PC-3 (cell line): ENCODE data around the gene PPP2R5D. TPM values are rescaled to one million over a fixed set of nuclear protein-coding genes. Genes with fewer than 3 reads are reported as not detected.

ENCODE experiments used
- ATAC-seq: fragments of 200-7000 bp; cut with Tn5 transposase; 2 replicates; pipeline ENCODE4 v1.9.1; 2020; ENCODE audit warnings: mild to moderate bottlenecking, moderate library complexity
- BruUV-seq: library from RNA; stranded (reverse); fragments of 400-500 nt; replicated peaks from 2 replicates; lab custom pipeline; 2021; lab: Mats Ljungman, UMichigan
- CTCF ChIA-PET: fragments of 300-600 bp; sonication (Branson Sonifier 250); formaldehyde crosslinking; loops from one replicate; lab custom pipeline; 2022; ENCODE audit warnings: antibody characterized with exemption; lab: Charles Lee
- POLR2A ChIA-PET: fragments of 300-600 bp; sonication (Branson Sonifier 250); formaldehyde crosslinking; loops from one replicate; lab custom pipeline; 2022; ENCODE audit warnings: antibody characterized with exemption; ENCODE audit not compliant: unreplicated experiment; lab: Charles Lee
- DNase-seq: peaks from one replicate; pipeline ENCODE4 v3.0.0-alpha.2; 2015
- H2AFZ ChIP-seq: fragments of 300-600 bp; sonication (generic); 2 replicates; pipeline ENCODE4 v1.6.0; 2016; ENCODE audit warnings: antibody characterized with exemption, low read length
- H3F3A ChIP-seq: fragments of 300-600 bp; sonication (generic); one replicate; pipeline ENCODE4 v1.6.0; 2017; ENCODE audit warnings: antibody characterized with exemption, low read length, control low read depth, mild to moderate bottlenecking; ENCODE audit not compliant: unreplicated experiment
- H3K27ac ChIP-seq: fragments of 300-600 bp; sonication (generic); 2 replicates; pipeline ENCODE4 v1.5.1; 2016; ENCODE audit warnings: mild to moderate bottlenecking, low read length
- H3K27me3 ChIP-seq: fragments of 300-600 bp; sonication (generic); 2 replicates; pipeline ENCODE4 v1.6.1; 2016; ENCODE audit warnings: low read length, mixed read lengths
- H3K36me3 ChIP-seq: fragments of 300-600 bp; sonication (generic); 2 replicates; pipeline ENCODE4 v1.6.1; 2016; ENCODE audit warnings: low read depth, mixed run types, low read length, mixed read lengths
- H3K4me1 ChIP-seq: fragments of 300-600 bp; sonication (generic); 2 replicates; pipeline ENCODE4 v1.5.1; 2016; ENCODE audit warnings: low read length; ENCODE audit not compliant: insufficient read depth
- H3K4me2 ChIP-seq: fragments of 300-600 bp; sonication (generic); 2 replicates; pipeline ENCODE4 v1.6.0; 2016; ENCODE audit warnings: low read length
- H3K4me3 ChIP-seq: fragments of 300-600 bp; sonication (generic); 2 replicates; pipeline ENCODE4 v1.5.1; 2016; ENCODE audit warnings: mild to moderate bottlenecking, low read length, mixed read lengths
- H3K79me2 ChIP-seq: fragments of 300-600 bp; sonication (generic); 2 replicates; pipeline ENCODE4 v1.6.1; 2017; ENCODE audit warnings: low read length, mixed read lengths
- H3K9ac ChIP-seq: fragments of 300-600 bp; sonication (generic); 2 replicates; pipeline ENCODE4 v1.6.0; 2016; ENCODE audit warnings: mild to moderate bottlenecking, low read length
- H3K9me2 ChIP-seq: fragments of 300-600 bp; sonication (generic); replicated peaks from 2 replicates; pipeline ENCODE4 v1.6.1; 2016; ENCODE audit warnings: mixed run types, low read length, mixed read lengths
- H3K9me3 ChIP-seq: fragments of 300-600 bp; sonication (generic); 2 replicates; pipeline ENCODE4 v1.6.1; 2016; ENCODE audit warnings: low read length, mixed read lengths
- H4K20me1 ChIP-seq: fragments of 300-600 bp; sonication (generic); 2 replicates; pipeline ENCODE4 v1.6.1; 2016; ENCODE audit warnings: low read length, mixed read lengths
- EZH2 ChIP-seq: fragments of 300-600 bp; sonication (generic); IDR thresholded peaks from one replicate; pipeline ENCODE4 v1.6.1; 2017; ENCODE audit warnings: antibody characterized with exemption, mild to moderate bottlenecking, low read length; ENCODE audit not compliant: unreplicated experiment
- EZH2phosphoT487 ChIP-seq: fragments of 300-600 bp; sonication (generic); IDR thresholded peaks from 2 replicates; pipeline ENCODE4 v1.6.1; 2018; ENCODE audit warnings: mild to moderate bottlenecking, antibody characterized with exemption, low read length, borderline replicate concordance
- intact Hi-C: fragments of 100-400 bp; cut with micrococcal nuclease; formaldehyde crosslinking; loops from 2 replicates; pipeline ENCODE4 v1.9.0; 2023
- total RNA-seq: library from RNA; depleted of rRNA; stranded (reverse); fragments of >200 nt; gene quantifications from 2 replicates; pipeline ENCODE4 v1.2.3, GENCODE V29; 2014
- TF ChIP-seq, protein P1 (sequence below): fragments of 300-600 bp; sonication (generic); conservative IDR thresholded peaks from 2 replicates; pipeline ENCODE4 v1.5.1; 2017; ENCODE audit warnings: antibody characterized with exemption, low read depth, mild to moderate bottlenecking, low read length

PPP2R5D gene
- total RNA-seq, 1 experiment from 2014 or later, result 54.1 TPM

GRCh38 chr6:43020052-43020705 is 35.8 kb downstream of the PPP2R5D start:
- no peak overlapping the region for H3K27ac ChIP-seq
- no peak overlapping the region for H3K9ac ChIP-seq
- no peak overlapping the region for H3K4me2 ChIP-seq
- no TSS peak for BruUV-seq
- H3K36me3 ChIP-seq, result peaks cover 25% of the 10 kb centered on the region
- H3F3A ChIP-seq, result no peaks in the 10 kb centered on the region
- H3K9me3 ChIP-seq, result no peaks in the 10 kb centered on the region
- intact Hi-C loops, result no loop called here
- H3K79me2 ChIP-seq, result peaks cover 52% of the 10 kb centered on the region
- H3K4me1 ChIP-seq, result peaks cover 16% of the 10 kb centered on the region
- no peaks in the 10 kb centered on the region for H3K27me3 ChIP-seq
- no peak for TF ChIP-seq EZH2phosphoT487
- TF ChIP-seq, protein P1, sequence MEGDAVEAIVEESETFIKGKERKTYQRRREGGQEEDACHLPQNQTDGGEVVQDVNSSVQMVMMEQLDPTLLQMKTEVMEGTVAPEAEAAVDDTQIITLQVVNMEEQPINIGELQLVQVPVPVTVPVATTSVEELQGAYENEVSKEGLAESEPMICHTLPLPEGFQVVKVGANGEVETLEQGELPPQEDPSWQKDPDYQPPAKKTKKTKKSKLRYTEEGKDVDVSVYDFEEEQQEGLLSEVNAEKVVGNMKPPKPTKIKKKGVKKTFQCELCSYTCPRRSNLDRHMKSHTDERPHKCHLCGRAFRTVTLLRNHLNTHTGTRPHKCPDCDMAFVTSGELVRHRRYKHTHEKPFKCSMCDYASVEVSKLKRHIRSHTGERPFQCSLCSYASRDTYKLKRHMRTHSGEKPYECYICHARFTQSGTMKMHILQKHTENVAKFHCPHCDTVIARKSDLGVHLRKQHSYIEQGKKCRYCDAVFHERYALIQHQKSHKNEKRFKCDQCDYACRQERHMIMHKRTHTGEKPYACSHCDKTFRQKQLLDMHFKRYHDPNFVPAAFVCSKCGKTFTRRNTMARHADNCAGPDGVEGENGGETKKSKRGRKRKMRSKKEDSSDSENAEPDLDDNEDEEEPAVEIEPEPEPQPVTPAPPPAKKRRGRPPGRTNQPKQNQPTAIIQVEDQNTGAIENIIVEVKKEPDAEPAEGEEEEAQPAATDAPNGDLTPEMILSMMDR, result no peak
- no peak for TF ChIP-seq EZH2
- H3K4me3 ChIP-seq, result no peak overlapping the region
- POLR2A ChIA-PET, result no interaction called here
- CTCF ChIA-PET, result no interaction called here
- DNase-seq (no peak), ATAC-seq (no peak)
- H3K9me2 ChIP-seq, result no peaks in the 10 kb centered on the region
- no peak overlapping the region for H2AFZ ChIP-seq
- no peaks in the 10 kb centered on the region for H4K20me1 ChIP-seq

GRCh38 chr6:43020847-43021246 is 36.5 kb downstream of the PPP2R5D start:
- no peaks in the 10 kb centered on the region for H3K9me2 ChIP-seq
- intact Hi-C loops, result no loop called here
- H2AFZ ChIP-seq, result peak overlapping the region; percentile 72
- H4K20me1 ChIP-seq, result no peaks in the 10 kb centered on the region
- H3K4me1 ChIP-seq, result peaks cover 16% of the 10 kb centered on the region
- H3K9ac ChIP-seq, result peak overlapping the region; percentile 90
- no peaks in the 10 kb centered on the region for H3K27me3 ChIP-seq
- ChIA-PET CTCF (no interaction called here), POLR2A (no interaction called here)
- no peaks in the 10 kb centered on the region for H3F3A ChIP-seq
- ATAC-seq (peak; percentile 17; the same call in 1 of the 2 replicates), DNase-seq (no peak)
- H3K27ac ChIP-seq, result peak overlapping the region; percentile 50
- TF ChIP-seq, protein P1, result no peak
- no peak for TF ChIP-seq EZH2
- TF ChIP-seq EZH2phosphoT487, result no peak
- peaks cover 29% of the 10 kb centered on the region for H3K36me3 ChIP-seq
- no peaks in the 10 kb centered on the region for H3K9me3 ChIP-seq
- peaks cover 46% of the 10 kb centered on the region for H3K79me2 ChIP-seq
- peak overlapping the region; percentile 91 for H3K4me3 ChIP-seq
- peak overlapping the region; percentile 81 for H3K4me2 ChIP-seq
- TSS peak; percentile 98 for BruUV-seq

DNA sequence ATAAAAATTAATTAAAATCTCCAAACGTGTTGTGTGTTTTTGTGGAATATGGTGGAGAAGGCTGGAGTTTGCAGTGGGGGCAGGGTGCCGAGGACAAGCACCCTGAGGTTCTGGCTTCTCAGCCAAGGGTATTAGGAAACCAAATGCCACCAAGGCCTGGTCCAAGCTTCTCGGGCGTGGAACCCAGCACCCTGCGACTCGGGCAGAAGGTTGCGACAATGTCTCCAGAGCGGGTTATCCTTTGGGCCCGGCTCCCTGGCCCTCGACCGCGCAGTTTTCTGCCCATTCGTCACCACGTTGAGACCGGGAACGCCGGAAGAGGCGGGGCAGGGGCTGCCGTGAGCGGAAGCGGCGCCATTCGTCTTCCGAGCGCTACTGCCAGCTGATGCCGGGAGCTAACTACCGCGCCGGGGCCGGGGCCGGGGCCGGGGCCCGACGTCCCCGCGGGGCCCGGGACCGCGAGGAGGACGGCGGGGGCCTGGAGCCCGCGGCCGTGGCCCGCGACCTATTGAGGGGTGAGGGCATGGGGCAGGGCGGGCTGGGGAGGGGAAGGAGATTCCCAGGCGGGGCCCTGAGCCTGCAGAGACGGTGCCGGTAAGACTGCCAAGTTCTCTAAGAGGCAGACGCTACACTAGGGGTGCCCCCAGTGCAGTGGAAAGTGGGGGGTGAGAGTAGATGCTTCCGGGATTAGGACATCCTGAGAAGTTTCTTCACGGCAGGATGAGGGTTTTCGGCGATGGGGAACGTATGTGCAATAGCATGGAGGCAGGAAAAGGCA is 37.1 kb downstream of the PPP2R5D start, which contains the start of gene RRP36:
Gene RRP36 (plus strand): TSS at position 354 of the 778 bp plus-strand sequence. CDS start 32 bp downstream, at position 386.
- Histone ChIP-seq H3K27ac (peak within 1 kb of the TSS; percentile 50), H3K4me1 (peaks cover 13% of the 10 kb centered on the region), H3K9ac (peak within 1 kb of the TSS; percentile 90), H3K4me3 (peak within 1 kb of the TSS; percentile 91), H4K20me1 (no peaks in the 10 kb centered on the region), H3F3A (no peaks in the 10 kb centered on the region), H2AFZ (peak within 1 kb of the TSS; percentile 72), H3K27me3 (no peaks in the 10 kb centered on the region), H3K9me3 (no peaks in the 10 kb centered on the region), H3K9me2 (no peaks in the 10 kb centered on the region), H3K79me2 (peaks cover 40% of the 10 kb centered on the region), H3K36me3 (peaks cover 35% of the 10 kb centered on the region), H3K4me2 (peak within 1 kb of the TSS; percentile 81)
- intact Hi-C loops, result no loop called here
- BruUV-seq, result no TSS peak
- ChIA-PET CTCF (no interaction called here), POLR2A (interaction anchor here (0.7 kb wide), 1 partner anchor 69 kb away, joined by 3 read pairs; no protein-coding TSS in a partner anchor)
- peak; percentile 96 for ATAC-seq
- no peak for TF ChIP-seq EZH2
- TF ChIP-seq, protein P1, result no peak
- TF ChIP-seq EZH2phosphoT487, result no peak
- peak; percentile 76 for DNase-seq
